RPMI7951 (cell line): ENCODE data around the gene EGR1. TPM values are rescaled to one million over a fixed set of nuclear protein-coding genes. Genes with fewer than 3 reads are reported as not detected.
"Not testable (repeated sequence)": the region's sequence is repeated elsewhere in the genome, so short reads cannot be mapped to it uniquely, and the experiment has no call there.

Experiments used
- DNase-seq: peaks from one replicate; pipeline ENCODE4 v3.0.0-alpha.2; 2012; ENCODE audit warnings: low read depth
- total RNA-seq: library from RNA; depleted of rRNA; stranded (reverse); fragments of >200 nt; shearing (Covaris generic); gene quantifications from 2 replicates; pipeline ENCODE4 v1.2.3, GENCODE V29; 2014; rRNA removed

The EGR1 gene
- total RNA-seq, 1 experiment from 2014 or later: 1.7 TPM

DNA sequence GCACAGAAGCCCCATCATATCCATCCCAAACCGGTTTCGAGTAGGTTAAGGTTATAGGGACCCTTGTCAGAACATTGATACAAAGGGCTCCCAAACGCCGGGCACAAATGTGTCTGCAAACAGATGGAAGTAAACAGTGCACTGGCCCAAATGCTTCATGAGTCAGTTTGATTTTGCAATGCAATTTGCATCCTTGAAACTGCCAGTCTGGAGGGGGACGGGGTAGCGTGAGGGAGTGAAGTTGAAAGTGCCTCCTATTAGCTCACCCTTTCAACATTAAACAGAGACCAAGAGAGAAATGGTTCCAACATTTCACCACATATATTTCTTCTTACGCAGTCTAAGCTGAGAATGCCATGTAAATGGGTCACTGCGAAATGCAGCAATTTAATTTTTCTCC is 42.2 kb downstream of the EGR1 start:
- DNase-seq: not testable (repeated sequence)

DNA sequence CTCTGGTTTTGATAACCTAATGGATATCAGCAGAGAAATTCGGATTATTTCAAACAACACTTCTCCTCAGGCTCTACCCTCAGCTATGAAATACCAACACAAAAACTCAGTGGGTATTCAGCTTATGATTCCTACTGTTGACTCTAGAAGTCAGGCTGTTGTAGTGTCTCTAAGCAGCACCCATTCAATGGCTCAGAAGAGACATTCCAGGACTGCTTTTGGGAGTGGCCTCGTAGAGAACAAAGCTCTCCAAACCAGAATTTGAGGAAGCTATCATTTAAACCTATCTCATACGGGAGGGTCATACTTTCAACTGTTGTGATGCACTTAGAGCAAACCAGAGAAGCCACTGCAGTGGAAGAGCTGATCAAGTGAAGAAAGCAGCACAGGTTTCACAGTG is 43.7 kb downstream of the EGR1 start:
- DNase-seq: no peak

DNA sequence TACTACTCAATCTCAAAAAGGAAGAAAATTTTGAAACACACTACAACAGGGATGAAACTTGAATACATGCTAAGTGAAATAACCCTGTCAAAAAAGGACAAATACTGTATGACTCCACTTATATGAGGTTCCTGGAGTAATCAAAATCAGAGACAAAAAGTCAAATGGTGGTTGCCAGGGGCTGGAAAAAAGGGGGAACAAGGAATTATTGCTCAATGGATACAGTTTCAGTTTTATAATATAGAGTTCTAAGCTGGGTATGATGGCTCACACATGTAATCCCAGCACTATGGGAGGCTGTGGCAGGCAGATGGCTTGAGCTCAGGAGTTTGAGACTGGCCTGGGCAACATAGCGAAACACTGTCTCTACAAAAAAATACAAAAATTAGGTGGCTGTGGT is 48.7 kb downstream of the EGR1 start:
- DNase-seq: no peak

DNA sequence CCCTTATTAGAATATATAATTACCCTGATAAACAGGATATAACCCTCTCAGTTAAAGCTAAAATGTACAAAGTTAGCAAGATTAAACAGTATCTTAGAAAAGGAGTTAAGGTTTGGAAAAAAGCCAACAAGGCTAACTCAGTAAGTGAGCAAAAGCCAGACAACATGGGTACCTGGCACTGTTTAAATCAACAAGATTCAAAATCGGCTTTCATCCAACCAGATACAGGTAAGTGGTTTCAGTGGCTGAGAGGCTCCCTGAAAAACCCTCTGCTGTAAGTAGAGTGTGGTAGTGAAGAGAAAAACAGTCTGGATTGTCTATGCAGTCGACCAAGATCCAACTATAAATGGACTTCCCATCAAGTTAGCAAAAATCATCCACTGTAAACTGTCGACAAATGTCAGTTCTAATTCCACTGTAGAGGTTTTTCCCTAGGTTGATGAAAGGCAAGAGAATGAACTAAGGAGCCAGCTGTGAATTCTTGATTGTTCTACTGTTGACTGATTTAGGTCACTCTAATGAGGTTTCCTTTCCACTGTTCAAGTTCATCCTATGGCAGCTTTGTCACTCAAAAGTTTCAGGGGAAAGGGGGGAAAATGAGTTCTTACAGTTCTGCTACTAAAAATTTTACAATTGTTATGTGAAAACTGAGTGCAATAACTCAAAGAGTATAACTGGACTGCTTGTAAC is 50.4 kb downstream of the EGR1 start:
- no peak for DNase-seq

DNA sequence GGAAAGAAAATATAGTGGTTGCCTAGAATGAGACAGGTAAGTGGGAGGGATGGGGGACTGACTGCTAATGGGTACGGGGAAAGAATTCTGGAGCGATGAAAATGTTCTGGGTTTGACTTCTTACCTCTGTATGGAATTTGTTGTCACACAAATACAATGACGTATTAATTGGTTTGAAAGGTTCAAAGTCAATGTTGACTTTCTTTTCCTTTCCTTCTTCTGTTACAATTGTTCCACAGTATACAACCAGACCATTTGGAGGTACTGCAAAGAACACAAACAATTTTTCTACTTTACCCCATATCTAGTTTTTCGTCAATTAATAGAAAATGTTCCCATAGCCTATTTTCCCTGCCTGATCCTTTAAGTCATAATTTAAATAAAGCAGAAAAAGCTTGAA is 52.2 kb downstream of the EGR1 start:
- no peak for DNase-seq

Other genes with a start within 250 kb of the EGR1 start
- gene GFRA3, start 190.9 kb upstream of the EGR1 start, total RNA-seq: not detected in 2 replicates
- gene CDC25C, start 133.7 kb upstream of the EGR1 start, total RNA-seq: 24.4 and 28.3 TPM in 2 replicates
- gene FAM53C, start 127.2 kb upstream of the EGR1 start, total RNA-seq: 34.8 and 35.1 TPM in 2 replicates
- 20.7 and 24.0 TPM in 2 replicates for gene KDM3B, start 112.8 kb upstream of the EGR1 start, total RNA-seq
- gene REEP2, start 26.4 kb upstream of the EGR1 start, total RNA-seq: 5.5 and 10.3 TPM in 2 replicates
- gene ETF1, start 77.8 kb downstream of the EGR1 start, total RNA-seq: 75.7 and 88.3 TPM in 2 replicates
- 172 and 209 TPM in 2 replicates for gene HSPA9, start 109.9 kb downstream of the EGR1 start, total RNA-seq